DND-41 (cell line): Measurements from ENCODE around the gene GLIS2.

Source experiments
- ATAC-seq: fragments of 200-7000 bp; cut with Tn5 transposase; 3 replicates; pipeline ENCODE4 v1.9.1; 2021; ENCODE audit warnings: low read depth; ENCODE audit not compliant: insufficient read depth
- DNase-seq: peaks from one replicate; pipeline ENCODE4 v3.0.0-alpha.2; 2020
- H2AFZ ChIP-seq: 2 replicates; pipeline ENCODE4 v1.6.0; 2012; ENCODE audit warnings: low read depth, low read length
- H3K27ac ChIP-seq: 2 replicates; pipeline ENCODE4 v1.5.1; 2012; ENCODE audit warnings: low read length, inconsistent platforms
- H3K27me3 ChIP-seq: fragments of 200-600 bp; sonication (generic); 2 replicates; pipeline ENCODE4 v1.6.0; 2012; ENCODE audit warnings: low read length, mild to moderate bottlenecking, inconsistent platforms; ENCODE audit not compliant: insufficient read depth, poor library complexity
- H3K36me3 ChIP-seq: 2 replicates; pipeline ENCODE4 v1.5.1; 2012; ENCODE audit warnings: low read length, inconsistent platforms; ENCODE audit not compliant: insufficient read depth
- H3K4me1 ChIP-seq: 2 replicates; pipeline ENCODE4 v1.5.1; 2012; ENCODE audit warnings: mild to moderate bottlenecking, low read length; ENCODE audit not compliant: insufficient read depth
- H3K4me2 ChIP-seq: 2 replicates; pipeline ENCODE4 v1.6.0; 2012; ENCODE audit warnings: mild to moderate bottlenecking, moderate library complexity, low read length, inconsistent platforms; ENCODE audit not compliant: insufficient read depth
- H3K4me3 ChIP-seq, 2 experiments: fragments of 200-600 bp in 1 of 2; shearing (Covaris generic) in 1 of 2; 2 replicates each; pipeline ENCODE4 v1.5.1; 2012 to 2016; ENCODE audit warnings: inconsistent platforms in 2 of 2, low read length in 2 of 2, mild to moderate bottlenecking in 2 of 2, low read depth in 1 of 2, moderate library complexity in 1 of 2
- H3K79me2 ChIP-seq: 2 replicates; pipeline ENCODE4 v1.6.0; 2012; ENCODE audit warnings: low read length, inconsistent platforms; ENCODE audit not compliant: insufficient read depth
- H3K9ac ChIP-seq: 2 replicates; pipeline ENCODE4 v1.6.0; 2012; ENCODE audit warnings: low read depth, mild to moderate bottlenecking, inconsistent platforms, low read length, moderate library complexity
- H3K9me3 ChIP-seq: 2 replicates; pipeline ENCODE4 v1.5.1; 2012; ENCODE audit warnings: low read length, moderate library complexity, mild to moderate bottlenecking, inconsistent platforms; ENCODE audit not compliant: insufficient read depth, severe bottlenecking
- H4K20me1 ChIP-seq: 2 replicates; pipeline ENCODE4 v1.6.0; 2012; ENCODE audit warnings: low read length; ENCODE audit not compliant: insufficient read depth
- CTCF ChIP-seq: IDR thresholded peaks from 2 replicates; pipeline ENCODE4 v1.5.1; 2012; ENCODE audit warnings: borderline replicate concordance, low read length, moderate library complexity, mild to moderate bottlenecking; ENCODE audit not compliant: poor library complexity, severe bottlenecking; ENCODE audit errors: extremely low read depth
- EZH2 ChIP-seq: IDR thresholded peaks from 3 replicates; pipeline ENCODE4 v1.6.1; 2012; ENCODE audit warnings: borderline replicate concordance, low read depth, mild to moderate bottlenecking, moderate library complexity, low read length, inconsistent platforms; ENCODE audit not compliant: severe bottlenecking

The GLIS2 gene

GRCh38 chr16:4366016-4366415 lies 50.1 kb downstream of the GLIS2 start:
- Histone ChIP-seq H4K20me1 (peaks cover 28% of the 10 kb centered on the region), H3K27ac (no peak overlapping the region)

GRCh38 chr16:4367393-4367856 lies 51.6 kb downstream of the GLIS2 start:
- H3K27ac ChIP-seq: no peak overlapping the region

More at GRCh38 chr16:4366016-4366415, 50.1 kb downstream of the GLIS2 start:
- no peak overlapping the region for H2AFZ ChIP-seq
- TF ChIP-seq EZH2 (no peak), CTCF (no peak)
- H3K4me2 ChIP-seq: no peak overlapping the region
- no peak overlapping the region for H3K4me3 ChIP-seq
- no peaks in the 10 kb centered on the region for H3K4me1 ChIP-seq
- DNase-seq: no peak
- no peak overlapping the region for H3K9ac ChIP-seq
- peaks cover 55% of the 10 kb centered on the region for H3K36me3 ChIP-seq
- no peaks in the 10 kb centered on the region for H3K27me3 ChIP-seq
- no peaks in the 10 kb centered on the region for H3K79me2 ChIP-seq
- H3K9me3 ChIP-seq: no peaks in the 10 kb centered on the region
- ATAC-seq: no peak

GRCh38 chr16:4369007-4369733 lies 53.3 kb downstream of the GLIS2 start:
- Histone ChIP-seq H3K4me2 (no peak overlapping the region), H2AFZ (no peak overlapping the region), H3K4me1 (no peaks in the 10 kb centered on the region), H3K27ac (no peak overlapping the region), H4K20me1 (peaks cover 38% of the 10 kb centered on the region), H3K4me3 (no peak overlapping the region), H3K9me3 (no peaks in the 10 kb centered on the region), H3K79me2 (no peaks in the 10 kb centered on the region), H3K9ac (no peak overlapping the region), H3K27me3 (no peaks in the 10 kb centered on the region), H3K36me3 (peaks cover 32% of the 10 kb centered on the region)
- ATAC-seq (no peak), DNase-seq (no peak)
- TF ChIP-seq CTCF (no peak), EZH2 (no peak)

More at GRCh38 chr16:4367393-4367856, 51.6 kb downstream of the GLIS2 start:
- Histone ChIP-seq H3K79me2 (no peaks in the 10 kb centered on the region), H4K20me1 (peaks cover 28% of the 10 kb centered on the region), H3K9me3 (no peaks in the 10 kb centered on the region), H3K36me3 (peaks cover 41% of the 10 kb centered on the region), H3K4me1 (no peaks in the 10 kb centered on the region), H3K4me2 (no peak overlapping the region), H3K4me3 (no peak overlapping the region), H3K9ac (no peak overlapping the region), H3K27me3 (no peaks in the 10 kb centered on the region), H2AFZ (no peak overlapping the region)
- TF ChIP-seq EZH2 (no peak), CTCF (no peak)
- ATAC-seq: no peak
- no peak for DNase-seq
